Measurements from ENCODE around the gene TRMT61A.

Gene TRMT61A

GRCh38 chr14:103526247-103526913, 2.6 kb upstream of the TRMT61A start:
- ChIA-PET POLR2A (no interaction called here), CTCF (interaction anchor here (2.3 to 7.2 kb wide), 2 partner anchors 9 to 21 kb away, joined by 10 to 69 read pairs; no protein-coding TSS in a partner anchor)
- no peak for TF ChIP-seq CTCF (IDR thresholded peaks at IDR 0.05; ENCODE audit: control extremely low read depth, extremely low read depth, low read depth, missing control alignments)
- DNase-seq (ENCODE audit: extremely low spot score), result no peak

GRCh38 chr14:103526914-103527248, 2.1 kb upstream of the TRMT61A start:
- ChIA-PET CTCF (interaction anchor here (1.7 to 7.2 kb wide), 3 partner anchors 9 to 34 kb away, joined by 7 to 69 read pairs (median 10); no protein-coding TSS in a partner anchor), POLR2A (no interaction called here)
- no peak for TF ChIP-seq CTCF (IDR thresholded peaks at IDR 0.05; ENCODE audit: control extremely low read depth, extremely low read depth, low read depth, missing control alignments)
- DNase-seq (ENCODE audit: extremely low spot score), result no peak

DNA sequence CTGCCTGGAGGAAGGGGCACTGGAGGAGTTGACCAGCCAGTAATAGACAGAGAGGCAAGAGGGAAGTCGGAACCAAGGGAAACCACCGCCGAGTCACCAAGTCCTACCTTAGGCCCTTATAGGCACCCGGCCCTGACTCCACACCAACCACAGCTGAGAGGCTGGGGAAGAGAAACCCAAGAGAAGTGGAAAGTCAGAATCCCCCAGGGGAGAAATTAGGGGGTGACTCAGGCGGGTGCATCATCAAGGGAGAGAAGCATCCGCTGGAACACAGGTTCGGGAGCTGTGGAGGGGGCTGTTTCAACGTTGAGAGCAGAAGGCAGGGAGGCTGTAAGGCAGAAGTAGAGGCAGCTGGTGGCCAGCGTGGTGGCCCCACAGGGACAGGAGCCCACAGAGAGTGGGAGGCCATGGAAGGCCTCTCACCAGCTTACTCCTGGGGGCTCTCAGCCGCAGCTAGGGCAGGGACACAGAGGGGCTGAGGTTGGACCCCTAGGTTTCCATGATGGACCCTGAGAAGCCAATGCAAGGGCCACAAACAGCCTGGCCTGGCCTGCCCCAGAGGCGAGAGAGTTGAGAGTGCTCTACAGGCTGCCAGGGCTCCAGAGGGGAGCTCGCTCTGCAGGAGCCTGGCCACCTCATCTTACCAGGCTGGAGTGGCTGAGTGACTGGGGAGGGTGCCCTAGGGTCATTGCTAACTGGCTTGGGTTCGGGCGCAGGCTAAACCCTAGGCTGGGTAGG, 1.4 kb upstream of the TRMT61A start:
- peak; percentile 84 for DNase-seq (ENCODE audit: extremely low spot score)
- no peak for TF ChIP-seq CTCF (IDR thresholded peaks at IDR 0.05; ENCODE audit: control extremely low read depth, extremely low read depth, low read depth, missing control alignments)
- POLR2A ChIA-PET, result no interaction called here
- CTCF ChIA-PET, result interaction anchor here (0.8 to 7.2 kb wide), 4 partner anchors 10 to 34 kb away, joined by 3 to 69 read pairs (median 8); no protein-coding TSS in a partner anchor

GRCh38 chr14:103528146-103528586, 830 bp upstream of the TRMT61A start:
- CTCF ChIA-PET, result interaction anchor here (0.8 to 7.2 kb wide), 4 partner anchors 11 to 33 kb away, joined by 3 to 69 read pairs (median 8); no protein-coding TSS in a partner anchor
- DNase-seq (ENCODE audit: extremely low spot score), result no peak
- TF ChIP-seq CTCF (IDR thresholded peaks at IDR 0.05; ENCODE audit: control extremely low read depth, extremely low read depth, low read depth, missing control alignments), result no peak
- POLR2A ChIA-PET, result no interaction called here

DNA sequence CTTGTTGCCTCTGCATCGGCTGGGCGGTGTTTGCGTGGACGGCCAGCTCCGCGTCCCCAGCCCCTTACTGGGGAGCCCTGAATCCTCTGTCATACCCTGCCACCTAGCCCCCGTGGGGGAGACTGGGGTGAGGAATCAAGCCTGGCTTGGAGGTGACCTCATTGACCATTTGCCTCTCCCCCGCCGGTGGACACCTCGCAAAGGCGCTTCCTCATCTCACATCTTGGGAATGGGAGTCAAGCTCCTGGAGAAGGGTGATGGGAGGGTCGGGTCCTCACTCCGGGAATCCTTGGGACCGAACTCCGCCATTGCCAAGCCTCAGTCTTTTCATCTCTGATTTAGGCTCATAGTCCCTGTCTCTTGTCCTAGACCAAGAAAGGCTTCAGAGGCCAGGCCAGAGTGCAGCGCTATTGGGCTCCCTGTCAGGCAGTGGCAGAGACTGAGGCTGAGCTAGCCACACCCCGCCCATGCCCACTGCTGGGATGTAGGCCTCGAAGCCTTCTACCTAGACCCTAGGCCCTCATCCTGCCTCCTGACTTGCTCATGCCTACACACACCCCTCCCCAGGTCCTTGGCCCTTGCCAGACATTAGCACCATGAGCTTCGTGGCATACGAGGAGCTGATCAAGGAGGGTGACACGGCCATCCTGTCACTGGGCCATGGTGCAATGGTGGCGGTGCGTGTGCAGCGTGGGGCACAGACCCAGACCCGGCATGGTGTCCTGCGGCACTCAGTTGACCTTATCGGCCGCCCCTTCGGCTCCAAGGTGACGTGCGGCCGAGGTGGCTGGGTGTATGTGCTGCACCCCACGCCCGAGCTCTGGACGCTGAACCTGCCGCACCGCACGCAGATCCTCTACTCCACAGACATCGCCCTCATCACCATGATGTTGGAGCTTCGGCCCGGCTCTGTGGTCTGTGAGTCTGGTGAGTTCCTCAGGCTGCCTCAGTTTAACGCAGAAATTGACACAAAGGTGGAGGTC, 678 bp downstream of the TRMT61A start:
- CTCF ChIA-PET, result interaction anchor here (0.8 to 7.2 kb wide), 4 partner anchors 8 to 17 kb away, joined by 3 to 69 read pairs (median 7); no protein-coding TSS in a partner anchor
- POLR2A ChIA-PET, result interaction anchor here (0.6 to 1.0 kb wide), 2 partner anchors 9 to 162 kb away, joined by 3 to 7 read pairs; no protein-coding TSS in a partner anchor
- DNase-seq (ENCODE audit: extremely low spot score), result no peak
- no peak for TF ChIP-seq CTCF (IDR thresholded peaks at IDR 0.05; ENCODE audit: control extremely low read depth, extremely low read depth, low read depth, missing control alignments)

DNA sequence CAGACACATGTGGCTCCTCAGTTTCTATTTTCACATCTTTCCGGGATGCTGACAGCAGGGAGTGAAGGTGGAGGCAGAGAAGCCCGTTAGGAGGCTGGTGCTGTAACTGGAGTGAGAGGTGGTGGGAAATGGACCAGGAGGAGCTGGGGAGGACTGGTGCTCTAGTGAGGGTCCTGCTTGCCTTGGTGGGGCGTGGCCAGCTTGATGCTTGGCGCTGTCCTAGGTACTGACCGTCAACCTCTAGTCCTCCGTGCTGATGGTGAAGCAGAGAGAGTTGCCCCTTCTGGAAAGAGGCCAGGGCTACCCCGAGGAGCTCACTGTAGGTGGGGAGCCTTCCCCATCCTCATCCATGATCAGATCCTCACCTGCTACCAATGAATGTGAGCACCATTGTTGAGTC, 1.4 kb downstream of the TRMT61A start:
- POLR2A ChIA-PET, result no interaction called here

More for the DNA sequence above, 1.4 kb downstream of the TRMT61A start:
- TF ChIP-seq CTCF (IDR thresholded peaks at IDR 0.05; ENCODE audit: control extremely low read depth, extremely low read depth, low read depth, missing control alignments), result no peak
- DNase-seq (ENCODE audit: extremely low spot score), result no peak
- CTCF ChIA-PET, result interaction anchor here (0.9 to 7.2 kb wide), 5 partner anchors 8 to 30 kb away, joined by 3 to 69 read pairs (median 4); no protein-coding TSS in a partner anchor
